GM19395 (cell line): ENCODE results near the gene PLA2G12B.
"Not testable (repeated sequence)": the region's sequence is repeated elsewhere in the genome, so short reads cannot be mapped to it uniquely, and the experiment has no call there.

Experiments used
- ATAC-seq: cut with Tn5 transposase; IDR thresholded peaks from one replicate; pipeline ENCODE4 v1.9.1; 2021; ENCODE audit warnings: mild to moderate bottlenecking, moderate library complexity; ENCODE audit not compliant: unreplicated experiment

Gene PLA2G12B

GRCh38 chr10:72943498-72944234, 10.9 kb downstream of the PLA2G12B start:
- no peak for ATAC-seq

GRCh38 chr10:72935361-72935760, 19.2 kb downstream of the PLA2G12B start:
- ATAC-seq = no peak

GRCh38 chr10:72932259-72933015, 22.2 kb downstream of the PLA2G12B start:
- no peak for ATAC-seq

- ATAC-seq = no peak
These were observed 24.3 kb downstream of the PLA2G12B start for GRCh38 chr10:72930276-72930675.

GRCh38 chr10:72928798-72929197, 25.8 kb downstream of the PLA2G12B start:
- no peak for ATAC-seq

GRCh38 chr10:72927485-72927884, 27.1 kb downstream of the PLA2G12B start:
- no peak for ATAC-seq

- no peak for ATAC-seq
These were observed 28.6 kb downstream of the PLA2G12B start for GRCh38 chr10:72925951-72926465.

GRCh38 chr10:72924351-72924750, 30.3 kb downstream of the PLA2G12B start:
- no peak for ATAC-seq

- ATAC-seq = not testable (repeated sequence)
These were observed 33.4 kb downstream of the PLA2G12B start for GRCh38 chr10:72921147-72921683.

GRCh38 chr10:72918352-72918751, 36.3 kb downstream of the PLA2G12B start:
- no peak for ATAC-seq

- not testable (repeated sequence) for ATAC-seq
These were observed 36.7 kb downstream of the PLA2G12B start for GRCh38 chr10:72917803-72918332.

- not testable (repeated sequence) for ATAC-seq
These were observed 37.4 kb downstream of the PLA2G12B start for GRCh38 chr10:72917201-72917600.

GRCh38 chr10:72913287-72913686, 41.3 kb downstream of the PLA2G12B start:
- ATAC-seq = no peak

- no peak for ATAC-seq
These were observed 41.9 kb downstream of the PLA2G12B start for GRCh38 chr10:72912736-72913135.

- ATAC-seq = no peak
These were observed 42.8 kb downstream of the PLA2G12B start for GRCh38 chr10:72911758-72912157.

- no peak for ATAC-seq
These were observed 43.9 kb downstream of the PLA2G12B start for GRCh38 chr10:72910705-72911104.

GRCh38 chr10:72906446-72906845, 48.2 kb downstream of the PLA2G12B start:
- ATAC-seq = no peak

GRCh38 chr10:72904806-72905205, 49.8 kb downstream of the PLA2G12B start:
- ATAC-seq = no peak

GRCh38 chr10:72903941-72904446, 50.6 kb downstream of the PLA2G12B start:
- not testable (repeated sequence) for ATAC-seq

- no peak for ATAC-seq
These were observed 55.1 kb downstream of the PLA2G12B start for GRCh38 chr10:72899545-72899944.

GRCh38 chr10:72898616-72899015, 56.0 kb downstream of the PLA2G12B start:
- ATAC-seq = no peak
